Stimulated activated CD4-positive, alpha-beta T cell treated with anti-CD3 and anti-CD28 coated beads, TNF-alpha, amount 100 ng/mL, for 24 hours (primary cell): Measurements from ENCODE around the gene LRCH1.
"Not testable (repeated sequence)": the region's sequence is repeated elsewhere in the genome, so short reads cannot be mapped to it uniquely, and the experiment has no call there.

Experiments used
- DNase-seq, 3 experiments: peaks; one replicate each; pipeline ENCODE4 v3.0.0-alpha.2; 2020; ENCODE audit warnings: low read depth in 3 of 3

Gene LRCH1

DNA sequence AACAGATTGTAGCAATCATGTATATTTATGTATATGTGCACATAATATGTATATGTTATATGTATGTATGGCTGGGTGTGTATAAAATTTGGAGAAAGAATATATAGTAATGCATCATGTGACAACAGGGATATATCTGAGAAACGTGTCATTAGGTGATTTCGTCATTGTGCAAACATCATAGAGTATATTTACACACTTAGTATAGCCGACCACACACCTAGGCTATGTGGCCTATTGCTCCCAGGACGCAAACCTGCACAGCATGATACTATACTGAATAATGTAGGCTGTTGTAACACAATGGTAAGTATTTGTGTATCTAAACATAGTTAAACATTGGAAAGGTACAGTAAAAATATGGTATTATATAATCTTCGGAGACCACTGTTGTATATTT lies 200.2 kb downstream of the LRCH1 start:
- no peak for DNase-seq

DNA sequence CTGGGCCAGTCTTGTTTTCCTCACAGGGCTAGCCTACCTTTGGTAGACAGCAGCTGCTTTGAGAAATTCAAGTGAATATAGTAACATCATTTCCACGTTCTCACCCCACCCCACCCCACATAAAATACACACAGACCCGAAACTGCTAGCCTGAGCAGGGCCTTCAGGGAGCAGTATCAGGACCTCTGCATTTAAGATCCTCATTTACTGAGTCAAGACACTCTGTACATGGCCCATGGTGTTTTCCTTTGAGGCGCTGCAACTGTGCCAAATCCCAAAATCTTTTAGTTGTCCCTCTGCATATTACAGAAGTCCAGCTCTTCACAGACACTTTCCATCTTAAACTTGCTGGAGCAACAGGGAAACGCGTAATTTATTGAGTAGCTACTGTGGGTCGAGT lies 200.9 kb downstream of the LRCH1 start:
- DNase-seq = no peak

DNA sequence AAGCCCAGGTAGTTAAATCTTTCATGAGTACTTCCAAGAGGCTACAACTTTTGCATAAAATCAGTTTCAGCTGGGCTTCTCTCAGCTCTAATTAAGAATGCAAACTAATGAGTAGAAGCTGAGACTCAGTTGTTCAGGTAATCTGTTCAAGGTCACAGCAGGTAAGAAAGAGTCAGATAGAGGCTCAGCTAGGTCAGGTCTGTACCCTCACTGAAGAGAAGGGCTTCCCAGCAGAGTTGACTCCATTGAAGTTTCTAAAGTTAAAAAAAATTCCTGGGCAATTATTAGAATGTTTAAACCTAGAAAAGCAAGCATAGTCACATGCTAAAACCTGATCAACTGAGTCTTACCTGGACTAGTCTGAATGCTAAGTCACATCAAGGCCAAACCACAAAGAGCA lies 201.8 kb downstream of the LRCH1 start:
- DNase-seq = no peak

DNA sequence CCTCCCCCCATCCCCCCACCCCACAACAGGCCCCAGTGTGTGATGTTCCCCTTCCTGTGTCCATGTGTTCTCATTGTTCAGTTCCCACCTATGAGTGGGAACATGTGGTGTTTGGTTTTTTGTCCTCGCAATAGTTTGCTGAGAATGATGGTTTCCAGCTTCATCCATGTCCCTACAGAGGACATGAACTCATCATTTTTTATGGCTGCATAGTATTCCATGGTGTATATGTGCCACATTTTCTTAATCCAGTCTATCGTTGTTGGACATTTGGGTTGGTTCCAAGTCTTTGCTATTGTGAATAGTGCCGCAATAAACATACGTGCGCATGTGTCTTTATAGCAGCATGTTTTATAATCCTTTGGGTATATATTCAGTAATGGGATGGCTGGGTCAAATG lies 202.5 kb downstream of the LRCH1 start:
- not testable (repeated sequence) for DNase-seq

DNA sequence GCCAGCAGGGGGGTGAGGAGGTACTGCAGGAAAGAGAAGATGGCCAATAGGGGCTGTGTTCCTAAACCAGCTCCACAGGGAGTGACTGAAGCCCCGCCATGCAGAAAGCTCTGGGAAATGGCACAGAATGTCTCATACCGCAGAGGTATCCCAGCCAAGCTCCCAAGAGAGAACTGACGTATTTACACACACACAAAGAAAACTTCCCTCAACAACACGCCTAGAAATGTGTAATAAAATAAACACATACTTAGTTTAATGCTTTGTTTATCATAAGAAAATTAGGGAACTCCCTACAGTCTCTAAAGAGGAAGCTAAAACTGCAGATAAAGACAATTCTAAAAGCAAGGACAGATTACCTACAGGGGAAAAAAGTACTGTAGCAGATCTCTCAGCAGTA lies 204.0 kb downstream of the LRCH1 start:
- no peak for DNase-seq

DNA sequence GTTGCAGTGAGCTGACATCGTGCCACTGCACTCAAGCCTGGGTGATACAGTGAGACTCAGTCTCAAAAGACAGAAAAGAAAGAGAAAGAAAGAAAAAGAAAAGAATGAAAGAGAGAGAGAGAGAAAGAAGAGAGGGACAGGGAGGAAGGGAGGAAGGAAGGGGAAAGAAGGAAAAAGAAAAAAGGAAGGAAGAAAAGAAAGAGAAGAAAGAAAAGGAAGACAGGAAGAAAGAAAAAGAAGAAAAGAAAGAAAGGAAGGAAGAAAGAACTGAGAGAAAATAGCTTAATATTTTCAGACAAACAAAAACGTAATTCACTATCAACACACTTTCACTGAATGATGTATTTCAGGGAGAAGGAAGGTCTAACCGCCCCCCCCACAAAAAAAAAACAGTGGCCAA lies 204.7 kb downstream of the LRCH1 start:
- DNase-seq = no peak

DNA sequence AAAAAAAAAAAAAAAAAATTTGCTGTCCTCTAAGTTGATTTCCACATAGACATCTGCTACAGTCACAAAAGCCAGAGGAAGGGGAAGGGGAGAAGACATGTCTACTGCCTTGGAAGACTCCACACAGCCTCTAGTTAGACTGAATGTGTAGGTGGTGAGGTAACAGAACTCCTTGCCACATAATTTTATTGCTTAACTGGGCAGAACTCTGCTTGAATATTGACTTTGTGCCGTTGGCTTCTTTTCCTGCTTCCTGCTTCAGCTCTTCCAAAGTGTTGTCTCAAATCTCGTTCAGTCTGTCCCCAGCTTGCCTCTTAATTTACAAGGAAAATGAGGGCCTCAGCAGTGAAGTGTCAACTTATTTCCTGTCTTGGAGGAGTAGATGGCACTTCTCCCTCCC lies 206.9 kb downstream of the LRCH1 start:
- no peak for DNase-seq

DNA sequence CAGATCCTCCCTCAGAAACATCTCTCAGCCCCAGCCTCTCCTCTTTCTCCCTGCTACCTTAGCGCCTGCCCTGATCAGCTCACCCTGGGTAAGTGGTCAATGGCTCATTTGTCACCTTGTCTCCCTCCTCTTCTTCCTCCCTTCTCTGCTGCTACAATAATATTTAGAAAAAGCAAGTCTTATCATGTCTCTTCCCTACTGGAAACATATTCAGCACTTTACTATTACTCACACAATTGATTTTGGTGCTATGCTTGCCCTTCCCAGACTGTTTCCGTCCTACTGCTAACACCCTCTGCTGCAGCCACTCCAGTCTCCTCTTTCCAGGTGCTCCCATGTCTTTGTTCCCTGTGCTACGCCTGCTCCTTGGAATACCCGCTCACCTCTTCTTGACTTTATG lies 208.2 kb downstream of the LRCH1 start:
- no peak for DNase-seq

DNA sequence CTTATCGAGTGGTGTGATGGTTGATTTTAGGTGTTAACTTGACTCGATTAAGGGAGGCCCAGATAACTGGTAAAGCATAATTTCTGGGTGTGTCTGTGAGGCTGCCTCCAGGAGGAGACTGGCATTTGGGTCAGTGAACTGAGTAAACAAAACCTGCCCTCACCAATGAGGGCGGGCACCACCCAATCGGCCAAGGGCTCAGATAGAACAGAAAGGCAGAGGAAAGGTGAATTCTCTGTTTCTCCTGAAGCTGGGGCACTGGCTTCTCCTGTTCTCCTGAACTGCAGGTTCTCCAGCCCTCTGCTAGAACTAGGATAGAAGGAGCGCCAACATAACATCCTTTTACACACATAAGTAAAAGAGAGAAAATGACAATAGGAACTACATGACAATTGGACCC lies 208.9 kb downstream of the LRCH1 start:
- no peak for DNase-seq

DNA sequence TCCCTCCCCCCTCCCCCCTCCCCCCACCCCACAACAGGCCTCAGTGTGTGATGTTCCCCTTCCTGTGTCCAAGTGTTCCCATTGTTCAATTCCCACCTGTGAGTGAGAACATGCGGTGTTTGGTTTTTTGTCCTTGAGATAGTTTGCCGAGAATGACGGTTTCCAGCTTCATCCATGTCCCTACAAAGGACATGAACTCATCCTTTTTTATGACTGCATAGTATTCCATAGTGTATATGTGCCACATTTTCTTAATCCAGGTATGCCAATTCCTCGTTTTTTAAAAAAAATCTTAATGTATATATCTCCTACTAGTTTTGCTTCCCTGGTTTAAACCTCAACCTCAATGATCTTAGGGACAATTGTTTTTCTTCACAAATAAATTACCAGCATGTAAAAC lies 217.0 kb downstream of the LRCH1 start:
- DNase-seq = not testable (repeated sequence)

DNA sequence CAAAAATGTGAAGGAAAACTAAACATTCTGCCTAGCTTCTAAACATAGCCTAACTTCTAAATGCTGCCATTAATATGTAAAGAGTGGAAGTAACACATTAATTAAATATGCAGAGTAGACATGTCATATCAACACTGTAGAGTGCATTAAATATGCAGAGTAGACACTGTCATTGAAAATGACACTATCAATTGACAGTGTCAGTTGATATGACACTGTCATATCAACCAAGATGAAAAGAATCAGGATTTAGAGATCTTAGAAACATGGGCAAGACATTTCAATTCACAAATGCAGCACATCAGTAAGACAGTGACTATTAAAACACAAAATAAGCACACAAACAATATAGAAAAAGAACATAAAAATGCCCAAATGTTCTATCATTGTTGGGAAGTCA lies 218.7 kb downstream of the LRCH1 start:
- no peak for DNase-seq

DNA sequence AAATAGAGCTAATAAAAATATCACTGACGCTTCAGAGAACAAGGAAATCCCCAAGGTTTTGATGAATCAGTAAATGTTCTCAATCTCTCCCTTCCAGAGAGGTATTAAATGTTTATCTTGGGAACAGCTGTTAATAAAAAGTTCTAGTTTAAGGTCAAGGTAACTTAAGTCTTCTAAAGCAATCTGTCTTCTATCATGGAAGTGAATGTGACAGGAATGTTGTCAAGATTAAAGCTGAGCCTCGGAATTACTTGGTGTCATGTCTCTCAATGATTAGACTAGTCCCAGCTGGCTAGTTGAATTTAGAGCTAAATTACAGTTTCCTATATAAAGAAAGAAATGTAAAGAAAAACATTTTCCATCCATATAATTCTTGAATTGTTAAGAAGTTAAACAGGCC lies 220.6 kb downstream of the LRCH1 start:
- no peak for DNase-seq

DNA sequence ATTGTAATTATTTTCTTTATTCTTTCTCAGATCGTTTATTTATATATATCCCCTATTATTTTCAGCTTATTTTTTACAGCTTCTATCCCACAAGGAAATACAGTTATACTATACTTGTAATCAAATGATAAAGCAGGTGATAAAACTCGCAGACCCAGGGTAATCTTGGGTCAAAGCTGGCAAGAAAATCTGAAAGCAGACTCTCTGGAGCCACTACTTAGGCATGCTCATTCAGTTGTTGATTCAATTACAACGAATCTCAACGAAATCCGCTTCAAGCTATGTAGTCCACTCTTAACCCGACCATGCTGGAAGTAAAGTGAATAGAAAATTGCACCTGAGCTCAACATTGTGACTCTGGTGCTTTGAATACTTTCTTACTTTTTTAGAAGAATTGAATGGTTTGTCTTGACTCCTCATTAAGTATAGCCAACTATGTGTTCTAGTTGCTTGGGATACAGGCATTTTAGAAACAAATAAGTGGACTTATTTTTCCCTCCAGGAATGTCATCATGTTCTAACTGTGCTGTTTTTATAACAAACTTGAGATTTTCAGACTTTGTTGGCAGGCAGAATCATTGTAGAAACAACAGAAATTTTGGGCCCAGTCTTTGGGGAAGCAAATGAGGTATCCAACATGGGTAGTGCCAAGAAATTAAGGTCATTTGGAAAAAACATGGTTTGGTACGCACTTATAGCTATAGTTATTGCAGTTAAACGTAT lies 222.6 kb downstream of the LRCH1 start:
- DNase-seq = no peak

DNA sequence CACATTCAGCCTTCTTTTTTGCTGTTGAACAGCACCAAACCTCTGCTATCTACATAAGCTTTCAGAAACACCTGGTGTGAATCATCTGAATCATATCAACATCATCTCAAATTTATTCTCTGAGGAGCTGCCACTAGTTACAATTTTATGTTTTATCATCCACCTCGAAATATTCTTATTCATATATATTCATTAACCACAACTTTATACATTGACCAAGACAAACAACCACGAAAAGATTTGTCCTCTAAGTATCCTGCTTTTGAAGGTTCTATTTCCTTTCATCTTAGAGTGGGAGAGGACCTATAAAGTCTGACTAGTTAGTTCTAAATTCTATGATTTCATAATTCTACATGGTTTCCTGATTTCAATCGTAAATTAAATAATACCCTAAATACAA lies 225.1 kb downstream of the LRCH1 start:
- no peak for DNase-seq

DNA sequence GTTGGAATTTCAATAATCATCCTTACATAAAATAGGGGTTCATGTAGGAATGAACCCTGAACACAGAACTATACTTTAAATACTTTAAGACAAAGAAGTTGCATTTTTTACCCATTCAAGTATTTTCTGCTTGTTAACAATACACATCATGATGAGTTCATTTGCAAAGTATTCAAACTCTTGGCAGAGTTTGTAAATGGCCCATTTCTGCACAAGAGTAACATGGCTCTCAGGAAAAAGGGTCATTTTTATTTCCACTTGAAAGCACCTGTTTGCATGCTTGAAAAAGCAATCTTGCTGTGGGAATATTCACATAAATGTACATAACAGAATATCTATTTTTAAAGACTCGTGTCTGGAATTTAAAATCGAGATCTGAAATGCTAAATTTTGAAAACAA lies 225.9 kb downstream of the LRCH1 start:
- no peak for DNase-seq

DNA sequence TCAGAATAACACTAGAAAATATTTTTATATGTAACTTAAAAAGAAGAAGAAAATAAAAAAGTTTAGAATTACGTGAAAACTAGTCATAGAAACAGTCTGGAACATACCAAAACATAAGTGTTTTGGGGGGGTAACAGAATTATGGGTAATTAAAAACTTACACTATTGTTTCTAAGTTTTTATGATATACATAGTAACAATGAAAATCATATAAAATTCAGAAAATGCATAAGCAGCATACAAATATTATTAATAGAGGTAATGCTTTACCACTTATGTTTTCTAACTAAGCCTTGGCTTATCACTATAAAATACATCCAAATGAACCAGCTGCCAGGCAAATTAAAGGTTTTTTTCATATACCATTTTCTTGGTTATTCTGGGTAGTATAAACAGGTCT lies 229.1 kb downstream of the LRCH1 start:
- no peak for DNase-seq

DNA sequence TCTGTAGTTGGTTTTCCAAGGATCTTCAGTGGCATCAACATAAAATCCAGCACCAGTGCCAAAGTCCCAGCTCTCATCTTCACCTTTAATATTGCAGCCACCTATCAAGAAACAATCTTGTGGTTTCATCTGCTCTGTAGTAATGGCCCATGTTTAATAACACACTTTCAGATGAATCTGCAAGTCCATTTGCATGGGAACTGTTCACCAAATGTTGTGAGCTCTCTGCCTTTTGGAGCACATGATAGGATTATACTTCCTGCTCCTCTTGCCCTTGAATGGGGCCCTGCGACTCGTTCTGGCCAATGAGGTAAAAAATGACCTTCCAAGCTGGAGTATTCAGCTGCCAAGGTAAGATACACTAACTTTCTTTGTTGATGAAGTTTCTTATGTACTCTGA lies 229.7 kb downstream of the LRCH1 start:
- DNase-seq = no peak

DNA sequence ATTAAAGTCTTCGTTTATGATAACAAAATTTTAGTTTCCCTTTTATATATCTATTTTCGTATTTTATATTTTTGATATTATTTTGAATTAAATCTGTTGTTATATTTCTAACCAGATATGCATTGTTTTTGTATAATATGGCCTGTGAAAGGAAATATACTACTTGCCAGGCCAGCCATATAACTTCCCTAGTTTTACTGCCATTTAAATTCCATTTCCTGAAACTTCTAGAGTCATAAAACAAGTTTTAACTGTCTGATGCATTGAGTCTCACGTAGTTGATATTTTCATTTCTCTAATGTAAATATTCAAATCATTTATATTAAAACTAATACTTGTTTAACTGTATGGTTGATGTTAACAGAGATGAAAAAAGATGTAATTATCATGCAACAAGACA lies 230.5 kb downstream of the LRCH1 start:
- DNase-seq = no peak

DNA sequence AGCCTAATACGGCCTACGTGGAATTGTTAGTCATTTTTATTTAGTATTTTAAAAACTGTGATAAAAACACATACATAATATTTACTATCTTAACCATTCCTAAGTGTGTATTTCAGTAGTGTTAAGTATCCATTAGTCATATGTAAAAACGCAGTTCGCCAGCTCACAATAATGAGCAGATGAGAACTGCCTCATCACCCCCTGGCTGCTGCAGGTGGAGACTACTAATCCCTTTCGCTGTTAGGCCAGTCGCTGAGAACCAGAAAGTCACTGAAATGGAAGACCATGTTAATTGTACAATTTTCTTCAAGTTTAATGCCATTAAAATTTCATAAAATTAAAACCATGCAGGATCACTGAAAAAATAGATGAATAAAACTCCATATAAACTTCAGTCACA lies 242.4 kb downstream of the LRCH1 start:
- DNase-seq = no peak

DNA sequence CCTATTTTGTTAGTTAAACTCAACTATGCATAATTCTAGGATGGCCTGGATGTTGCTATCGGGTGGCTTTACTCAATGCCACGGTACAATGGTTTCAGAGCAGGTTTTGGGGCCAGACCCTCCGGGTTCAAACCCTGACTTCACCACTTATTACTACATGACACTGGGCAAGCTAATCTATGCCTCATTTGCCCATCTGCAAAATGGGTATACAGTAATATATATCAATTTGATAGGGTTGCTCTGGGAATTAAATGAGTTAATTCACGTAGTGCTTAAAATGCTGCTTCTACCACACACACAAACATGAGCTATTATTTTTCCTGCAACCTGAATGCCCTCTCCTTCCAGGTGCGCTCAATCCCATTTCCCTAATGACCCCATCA lies 243.2 kb downstream of the LRCH1 start:
- DNase-seq = no peak

DNA sequence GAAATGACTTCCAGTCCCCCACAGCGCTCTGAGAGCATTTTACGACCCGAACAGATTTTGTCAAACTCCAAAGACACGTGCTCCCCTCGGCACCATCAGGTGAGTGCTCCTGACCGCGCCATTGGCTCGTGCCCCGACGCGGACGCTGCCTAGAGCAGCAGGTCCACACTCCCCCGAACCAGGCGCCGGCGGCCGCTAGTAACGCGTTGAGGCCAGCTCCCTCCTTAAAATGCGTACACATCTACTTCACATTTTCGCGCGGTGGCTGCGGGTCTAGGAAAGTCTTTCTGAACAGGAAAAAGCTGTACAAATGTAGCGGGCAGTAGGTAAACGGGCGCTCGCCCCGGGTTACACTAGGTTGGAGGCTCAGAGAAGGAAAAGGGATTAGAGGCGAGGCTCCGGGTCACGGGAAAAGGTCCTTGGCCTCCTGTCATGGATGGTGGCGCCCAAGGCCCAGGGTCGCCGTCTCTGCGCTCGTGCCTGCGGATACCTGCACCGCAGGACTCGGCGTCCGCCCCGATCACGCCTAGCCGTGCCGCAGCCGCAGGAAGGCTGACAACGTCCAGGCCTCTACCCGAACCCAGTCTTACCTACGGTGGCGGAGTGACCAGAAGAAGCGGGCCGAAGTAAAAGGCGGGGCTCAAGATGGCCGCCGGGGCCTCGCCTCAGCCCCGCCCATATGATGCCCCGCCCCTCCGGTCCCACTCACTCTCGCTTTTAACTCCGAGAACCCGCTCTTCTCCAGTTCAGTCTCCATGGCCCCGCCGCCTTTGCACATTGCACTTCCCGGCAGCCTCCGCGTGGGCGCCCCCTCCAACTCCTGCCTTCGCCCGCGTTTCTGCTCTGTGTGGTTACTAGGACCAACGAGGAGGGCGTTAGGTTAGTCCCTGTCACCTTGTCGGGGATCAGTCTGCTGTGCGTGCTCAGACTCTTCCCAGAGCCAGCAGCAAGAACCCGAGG lies 243.8 kb downstream of the LRCH1 start, which contains the start of gene ESD:
Gene ESD, minus strand, starts transcription at position 647 of the 960 bp plus-strand sequence. CDS start 5,748 bp downstream, outside the sequence.
- peak; percentile 84 to 95 (median 86) for DNase-seq

DNA sequence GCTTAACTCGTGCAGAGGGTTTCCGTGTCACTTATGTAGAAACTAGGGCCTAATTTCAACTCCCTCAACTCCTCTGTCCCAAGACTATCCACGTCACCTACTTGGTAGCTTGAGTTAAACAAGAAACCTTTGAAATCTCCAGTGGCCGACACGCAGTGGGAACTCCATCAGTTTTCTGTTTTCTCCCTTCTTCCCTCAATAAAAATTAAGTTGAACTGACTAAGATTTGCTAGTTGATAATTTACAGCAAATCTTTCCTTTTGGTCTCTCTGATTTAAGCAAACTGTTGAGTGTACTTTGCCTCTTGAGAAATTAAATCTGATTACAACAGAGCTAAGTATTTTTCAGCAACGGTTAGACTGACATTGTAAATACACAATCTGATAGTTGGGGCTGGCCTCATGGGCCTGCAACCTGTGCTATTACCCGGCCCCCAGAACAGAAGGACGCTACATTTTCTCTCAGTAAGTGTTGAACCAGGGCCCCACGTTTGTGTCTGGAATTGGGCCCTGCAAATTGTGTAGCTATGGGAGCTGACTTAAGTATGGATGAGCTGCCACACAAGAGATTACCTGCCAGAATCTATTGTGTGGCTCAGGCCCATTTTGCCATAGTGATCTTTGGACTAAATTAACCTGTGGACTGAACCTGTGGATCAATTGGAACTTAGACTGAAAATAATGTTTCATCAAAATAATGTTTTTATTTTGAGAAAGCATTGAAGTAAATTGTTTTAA lies 244.7 kb downstream of the LRCH1 start:
- no peak for DNase-seq
